Activated naive CD8-positive, alpha-beta T cell (primary cell): ENCODE data around the gene EIPR1.

Experiments used
- H3K27ac Mint-ChIP-seq: one replicate; pipeline ENCODE4 v1.8.0; 2021; ENCODE audit warnings: mixed read lengths
- H3K27me3 Mint-ChIP-seq: one replicate; pipeline ENCODE4 v1.8.0; 2021; ENCODE audit warnings: mixed read lengths
- H3K36me3 Mint-ChIP-seq: one replicate; pipeline ENCODE4 v1.8.0; 2021; ENCODE audit warnings: mixed read lengths
- H3K4me1 Mint-ChIP-seq: one replicate; pipeline ENCODE4 v1.8.0; 2021; ENCODE audit warnings: low read depth, mixed read lengths
- H3K4me3 Mint-ChIP-seq: one replicate; pipeline ENCODE4 v1.8.0; 2021; ENCODE audit warnings: mild to moderate bottlenecking, mixed read lengths
- H3K9me3 Mint-ChIP-seq: one replicate; pipeline ENCODE4 v1.8.0; 2021; ENCODE audit warnings: low read depth, mixed read lengths

The EIPR1 gene

DNA sequence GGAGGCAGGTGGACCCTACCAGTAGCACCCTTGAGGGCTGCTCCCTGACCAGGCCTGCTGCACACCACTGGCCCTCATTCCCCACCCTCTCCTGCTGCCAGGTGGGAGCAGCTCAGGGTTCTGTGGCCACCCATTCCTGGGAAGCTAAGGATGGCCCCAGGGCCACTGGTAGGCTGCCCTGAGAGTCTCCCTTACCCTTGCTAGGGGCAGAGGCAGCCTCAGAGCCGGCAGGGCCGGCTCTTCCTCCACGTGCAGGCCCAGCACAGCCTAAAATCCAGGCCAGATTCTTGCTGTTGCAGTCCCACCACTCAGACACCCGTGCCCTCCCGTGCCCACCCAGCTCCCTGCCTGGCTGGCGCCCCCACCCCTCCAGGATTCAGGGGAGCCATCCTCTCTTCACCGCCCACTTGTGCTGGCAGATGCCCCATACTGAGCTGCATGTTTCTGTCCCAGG, 199.0 kb downstream of the EIPR1 start:
- Mint-ChIP-seq H3K36me3 (peaks cover 3% of the 10 kb centered on the region), H3K4me1 (no peaks in the 10 kb centered on the region), H3K4me3 (no peak overlapping the region), H3K27me3 (no peaks in the 10 kb centered on the region), H3K27ac (no peak overlapping the region), H3K9me3 (no peaks in the 10 kb centered on the region)

DNA sequence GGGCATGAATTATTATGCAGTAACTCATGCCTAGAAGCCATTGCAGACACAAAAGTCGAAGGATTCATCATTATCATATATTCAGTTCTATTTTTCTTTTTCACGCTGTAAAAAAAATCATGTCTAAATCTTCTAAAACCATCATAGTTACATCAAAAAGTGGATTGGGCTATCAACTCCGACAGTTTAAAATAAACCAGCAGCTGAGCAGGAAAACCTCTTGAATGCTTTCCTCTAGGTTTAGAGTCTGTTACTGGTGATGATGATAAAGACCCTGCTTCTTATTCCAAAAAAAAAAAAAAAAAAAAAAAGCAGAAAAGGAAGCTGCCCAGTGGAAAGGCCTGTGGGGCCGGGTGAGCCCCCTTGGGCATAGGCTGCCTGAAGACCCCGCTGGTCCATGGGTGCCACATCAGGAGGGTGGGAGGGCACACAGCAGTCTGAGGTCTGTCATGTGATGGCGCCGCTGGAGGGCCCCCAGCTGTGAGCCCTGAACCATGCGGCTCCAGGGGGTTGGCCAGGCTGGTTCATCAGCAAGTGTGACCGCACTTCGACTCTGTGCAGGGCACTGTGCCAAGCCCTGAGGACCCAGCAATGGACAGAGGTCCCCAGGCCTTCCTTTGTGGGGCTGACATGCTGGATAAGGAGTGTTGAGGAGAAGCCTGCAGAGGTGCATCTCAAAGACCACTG, 199.6 kb downstream of the EIPR1 start:
- peaks cover 7% of the 10 kb centered on the region for H3K36me3 Mint-ChIP-seq
- no peaks in the 10 kb centered on the region for H3K27me3 Mint-ChIP-seq
- H3K9me3 Mint-ChIP-seq = no peaks in the 10 kb centered on the region
- no peak overlapping the region for H3K4me3 Mint-ChIP-seq
- H3K27ac Mint-ChIP-seq = no peak overlapping the region
- no peaks in the 10 kb centered on the region for H3K4me1 Mint-ChIP-seq

DNA sequence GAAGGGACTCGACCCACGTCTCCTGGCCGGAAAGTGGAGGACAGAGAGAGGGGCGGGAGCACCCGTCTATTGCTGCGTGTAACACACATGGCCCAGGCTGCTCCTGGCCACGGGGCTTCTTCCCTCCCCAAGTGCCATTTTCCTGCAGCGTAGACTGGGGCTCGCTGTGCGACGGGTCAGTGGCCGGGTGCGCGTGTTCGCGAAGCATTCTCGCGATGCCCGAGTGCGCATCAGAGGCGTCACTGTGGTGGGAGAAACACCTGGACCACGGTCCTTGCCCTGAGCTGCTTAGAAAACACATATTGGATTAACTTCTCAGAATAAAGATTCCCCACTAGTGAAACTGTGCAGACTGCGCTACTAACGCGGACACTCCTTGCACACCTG, 200.8 kb downstream of the EIPR1 start:
- Mint-ChIP-seq H3K9me3 (no peaks in the 10 kb centered on the region), H3K4me3 (no peak overlapping the region), H3K4me1 (no peaks in the 10 kb centered on the region), H3K27ac (no peak overlapping the region), H3K27me3 (no peaks in the 10 kb centered on the region), H3K36me3 (peaks cover 7% of the 10 kb centered on the region)

- no peaks in the 10 kb centered on the region for H3K4me1 Mint-ChIP-seq
- peaks cover 12% of the 10 kb centered on the region for H3K36me3 Mint-ChIP-seq
- no peak overlapping the region for H3K27ac Mint-ChIP-seq
- no peaks in the 10 kb centered on the region for H3K9me3 Mint-ChIP-seq
- H3K27me3 Mint-ChIP-seq = no peaks in the 10 kb centered on the region
- no peak overlapping the region for H3K4me3 Mint-ChIP-seq
Observed at GRCh38 chr2:3176071-3176868, 201.3 kb downstream of the EIPR1 start.

DNA sequence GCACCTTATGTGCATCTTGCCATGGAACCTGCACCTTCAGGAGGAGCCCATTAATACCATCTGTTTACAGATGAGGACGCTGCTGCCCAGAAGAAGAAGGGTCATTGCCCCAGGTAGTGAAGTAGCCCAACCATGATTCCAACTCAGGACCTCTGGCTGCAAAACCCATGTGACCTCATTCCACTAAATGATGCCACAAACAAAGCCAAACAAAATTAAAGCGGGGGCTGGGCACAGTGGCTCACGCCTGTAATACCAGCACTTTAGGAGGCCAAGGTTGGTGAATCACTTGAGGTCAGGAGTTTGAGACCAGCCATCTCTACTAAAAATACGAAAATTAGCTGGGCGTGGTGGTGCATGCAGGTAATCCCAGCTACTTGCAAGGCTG, 202.1 kb downstream of the EIPR1 start:
- peaks cover 13% of the 10 kb centered on the region for H3K36me3 Mint-ChIP-seq
- no peaks in the 10 kb centered on the region for H3K4me1 Mint-ChIP-seq
- H3K9me3 Mint-ChIP-seq = no peaks in the 10 kb centered on the region
- H3K27ac Mint-ChIP-seq = no peak overlapping the region
- H3K27me3 Mint-ChIP-seq = no peaks in the 10 kb centered on the region
- H3K4me3 Mint-ChIP-seq = no peak overlapping the region

DNA sequence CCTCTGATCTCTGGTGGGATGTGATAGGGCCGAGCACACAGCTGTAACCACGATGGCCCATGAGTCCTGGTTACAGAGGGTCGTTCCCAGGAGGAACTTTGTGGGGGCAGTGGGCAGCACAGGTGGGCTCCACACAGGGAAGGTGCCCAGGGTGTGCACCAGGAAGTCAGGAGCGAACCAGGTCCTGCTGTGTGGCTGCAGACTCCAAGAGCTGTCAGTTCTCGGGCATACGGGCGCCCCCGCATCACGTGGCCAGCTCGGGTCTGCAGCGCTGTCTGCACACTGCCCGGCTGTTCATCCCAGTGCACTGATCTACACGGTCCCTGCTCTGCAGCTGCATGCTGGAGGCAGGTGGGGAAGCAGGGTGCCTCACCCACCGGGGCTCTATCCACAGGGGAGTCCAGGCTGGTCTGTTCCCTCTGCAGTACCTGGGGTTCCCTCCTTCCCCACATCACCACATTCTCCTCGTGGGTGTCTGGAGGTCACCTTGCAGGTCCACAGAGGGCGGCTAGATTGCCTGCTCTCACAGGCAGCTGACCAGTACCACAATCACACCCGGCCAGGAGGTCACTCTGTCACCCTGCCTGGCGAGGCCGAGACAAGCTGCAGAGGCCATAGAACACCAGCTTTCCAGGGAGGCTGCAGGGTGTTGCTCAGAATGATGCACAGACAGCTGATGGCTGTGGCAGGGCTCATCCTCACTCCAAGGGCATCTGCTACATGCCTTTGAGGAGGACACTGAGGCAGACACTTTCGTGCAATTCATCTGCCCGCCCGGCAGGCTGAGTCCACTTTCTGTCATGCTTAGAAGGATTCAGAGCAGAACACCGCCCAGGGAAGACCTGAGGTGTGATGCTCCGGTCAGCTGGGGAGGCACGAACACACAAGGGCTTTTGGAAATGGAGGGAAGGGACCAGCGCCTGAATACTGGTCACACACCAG, 202.7 kb downstream of the EIPR1 start:
- Mint-ChIP-seq H3K36me3 (peaks cover 13% of the 10 kb centered on the region), H3K4me3 (no peak overlapping the region), H3K27me3 (no peaks in the 10 kb centered on the region), H3K4me1 (no peaks in the 10 kb centered on the region), H3K9me3 (no peaks in the 10 kb centered on the region), H3K27ac (no peak overlapping the region)

DNA sequence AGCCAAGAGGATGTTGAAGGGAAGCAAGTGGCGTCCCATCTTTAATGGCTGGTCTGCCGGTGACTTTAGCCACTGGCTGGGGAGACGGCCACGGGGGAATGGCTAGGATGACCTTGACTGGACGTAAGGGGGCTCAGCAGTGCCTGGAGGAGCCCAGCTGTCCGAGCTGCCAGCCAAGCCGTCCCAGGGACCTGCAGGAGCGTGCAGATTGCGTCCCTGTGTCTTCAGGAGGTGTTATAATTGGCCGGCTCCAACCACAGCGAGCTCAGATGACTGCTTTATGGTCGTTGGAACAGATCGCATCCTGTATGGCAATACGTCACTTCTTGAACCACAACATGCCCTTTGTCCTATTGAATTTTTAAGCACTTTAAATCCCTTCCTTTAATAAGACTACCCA, 204.6 kb downstream of the EIPR1 start:
- H3K4me1 Mint-ChIP-seq = no peaks in the 10 kb centered on the region
- H3K9me3 Mint-ChIP-seq = no peaks in the 10 kb centered on the region
- peaks cover 16% of the 10 kb centered on the region for H3K36me3 Mint-ChIP-seq
- no peak overlapping the region for H3K4me3 Mint-ChIP-seq
- no peak overlapping the region for H3K27ac Mint-ChIP-seq
- no peaks in the 10 kb centered on the region for H3K27me3 Mint-ChIP-seq

- Mint-ChIP-seq H3K9me3 (no peaks in the 10 kb centered on the region), H3K27me3 (no peaks in the 10 kb centered on the region), H3K36me3 (peaks cover 16% of the 10 kb centered on the region), H3K4me3 (no peak overlapping the region), H3K27ac (no peak overlapping the region), H3K4me1 (no peaks in the 10 kb centered on the region)
Observed at GRCh38 chr2:3172265-3172935, 205.2 kb downstream of the EIPR1 start.

DNA sequence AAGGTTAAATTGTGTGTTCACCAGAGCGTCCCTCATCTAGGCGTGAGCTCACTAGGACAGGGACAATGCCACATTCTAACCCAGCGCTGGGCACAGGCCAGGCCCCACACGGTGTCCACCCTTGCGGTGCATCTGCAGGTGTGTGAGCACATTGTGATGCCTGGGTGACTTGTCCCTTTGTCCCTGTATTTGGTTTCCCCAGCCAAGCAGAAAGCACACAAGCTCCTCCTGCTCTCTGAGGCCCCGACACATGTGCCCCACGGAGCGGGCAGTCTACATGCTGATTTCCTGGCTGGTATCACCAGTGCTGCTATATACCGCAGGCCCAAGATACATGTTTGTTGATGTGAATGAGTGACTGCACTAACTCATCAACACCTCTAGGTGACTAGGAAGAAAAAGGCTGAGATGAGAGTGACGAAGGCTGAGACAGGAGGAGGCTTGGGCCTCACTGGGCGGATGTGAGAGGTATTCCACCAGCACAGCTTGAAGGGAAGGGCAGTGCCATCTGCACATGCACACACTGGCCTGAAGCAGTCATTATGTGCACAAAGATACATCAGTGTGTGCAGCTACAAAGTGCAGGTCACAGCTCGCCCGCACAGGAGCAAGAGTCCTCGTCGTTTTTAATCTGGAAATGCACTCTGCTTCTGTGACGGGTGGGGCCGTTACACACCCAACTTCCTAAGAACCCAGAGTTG, 205.9 kb downstream of the EIPR1 start:
- Mint-ChIP-seq H3K27me3 (no peaks in the 10 kb centered on the region), H3K4me1 (no peaks in the 10 kb centered on the region), H3K36me3 (peaks cover 16% of the 10 kb centered on the region), H3K27ac (no peak overlapping the region), H3K4me3 (no peak overlapping the region), H3K9me3 (no peaks in the 10 kb centered on the region)

DNA sequence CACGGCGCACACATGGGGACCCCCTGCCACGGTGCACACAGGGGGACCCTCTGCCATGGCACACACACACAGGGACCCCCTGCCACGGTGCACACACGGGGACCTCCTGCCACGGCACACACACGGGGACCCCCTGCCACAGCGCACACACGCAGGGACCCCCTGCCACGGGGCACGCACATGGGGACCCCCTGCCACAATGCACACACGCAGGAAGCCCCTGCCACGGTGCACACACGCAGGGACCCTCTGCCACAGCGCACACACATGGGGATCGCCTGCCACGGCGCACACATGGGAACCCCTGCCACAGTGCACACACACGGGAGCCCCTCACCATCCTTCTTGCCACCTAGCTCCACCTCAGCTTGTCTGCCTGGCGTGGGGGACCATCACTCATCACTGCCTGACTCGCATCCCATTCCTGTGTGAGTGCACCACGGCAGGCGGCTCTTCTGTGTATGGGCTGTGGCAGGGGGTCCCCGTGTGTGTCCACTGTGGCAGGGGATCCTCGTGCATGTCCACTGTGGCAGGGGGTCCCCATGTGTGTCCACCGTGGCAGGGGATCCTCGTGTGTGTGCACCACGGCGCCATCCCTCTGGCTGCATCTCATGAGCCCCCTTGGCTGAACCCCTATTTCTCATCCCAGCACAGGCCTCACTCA, 206.7 kb downstream of the EIPR1 start:
- Mint-ChIP-seq H3K27ac (no peak overlapping the region), H3K4me3 (no peak overlapping the region), H3K36me3 (peaks cover 16% of the 10 kb centered on the region), H3K4me1 (no peaks in the 10 kb centered on the region), H3K9me3 (no peaks in the 10 kb centered on the region), H3K27me3 (no peaks in the 10 kb centered on the region)

DNA sequence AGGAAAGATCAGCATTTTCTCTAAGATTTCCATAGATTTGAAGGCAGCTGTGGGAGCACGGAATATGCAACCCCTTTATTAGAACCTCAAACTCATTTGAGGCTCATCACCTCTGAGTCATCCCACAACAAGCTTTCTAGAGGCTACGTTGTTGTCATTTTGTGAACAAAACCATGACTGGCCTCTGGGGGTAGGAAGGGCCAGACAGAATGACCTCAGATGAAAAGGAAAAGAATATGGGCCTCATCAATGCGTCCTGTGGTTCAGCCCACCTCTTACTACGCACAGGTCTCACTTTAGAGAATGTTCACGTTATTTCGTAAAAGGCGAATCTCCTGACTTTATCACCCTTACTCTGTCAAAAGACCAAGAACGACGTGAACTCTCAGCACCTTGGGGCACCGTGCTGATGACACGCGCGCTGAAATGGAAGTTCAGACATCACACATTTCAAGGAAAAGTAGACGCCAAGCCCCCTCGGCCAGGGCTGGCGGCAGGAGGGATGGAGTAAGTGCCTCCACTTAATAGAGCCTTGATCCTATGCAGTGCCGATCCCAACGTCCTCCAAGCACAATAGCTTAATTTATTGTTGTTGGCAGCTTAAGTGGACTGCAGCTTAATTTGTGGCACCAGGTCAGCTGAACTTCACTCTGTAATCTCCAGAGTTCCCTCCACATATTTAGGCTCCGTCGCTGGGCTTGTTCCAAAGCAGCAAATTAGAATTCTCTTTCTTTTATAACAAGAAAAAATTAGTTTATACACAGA, 208.3 kb downstream of the EIPR1 start:
- H3K27me3 Mint-ChIP-seq = no peaks in the 10 kb centered on the region

DNA sequence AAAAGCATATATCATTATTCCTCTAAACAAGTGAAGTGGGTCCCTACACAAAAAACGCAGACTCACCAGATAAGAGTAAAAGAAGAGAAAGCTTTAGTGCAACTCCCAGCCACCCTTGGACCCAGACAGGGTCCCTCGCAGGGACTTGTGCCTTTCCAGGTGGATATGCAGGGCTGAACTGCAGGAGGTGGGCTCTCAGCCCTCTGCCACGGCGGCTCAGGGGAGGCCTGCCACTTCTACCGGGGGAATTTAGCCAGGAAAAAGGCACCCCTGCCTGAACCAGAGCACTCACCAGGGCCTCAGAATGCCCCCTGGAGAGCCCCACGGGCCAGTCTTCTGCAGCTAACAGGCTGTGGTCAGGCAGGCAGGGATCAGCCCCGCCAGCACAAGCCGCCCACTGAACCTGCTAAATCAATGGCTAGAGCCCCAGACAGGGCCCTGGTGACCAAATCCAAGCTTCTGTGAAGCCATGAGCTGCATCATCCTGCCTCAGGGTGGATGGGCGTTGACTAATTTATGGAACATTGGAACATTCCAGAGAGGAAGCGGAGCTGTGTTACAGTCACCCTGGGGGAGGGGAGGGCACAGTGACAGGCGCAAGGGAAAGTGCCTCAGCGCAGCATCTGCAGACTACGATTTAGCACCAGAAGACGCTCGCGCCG, 209.3 kb downstream of the EIPR1 start:
- Mint-ChIP-seq H3K4me3 (no peak overlapping the region), H3K4me1 (no peaks in the 10 kb centered on the region), H3K27ac (no peak overlapping the region), H3K9me3 (peaks cover 5% of the 10 kb centered on the region), H3K36me3 (peaks cover 20% of the 10 kb centered on the region), H3K27me3 (no peaks in the 10 kb centered on the region)

More for the DNA sequence above, 208.3 kb downstream of the EIPR1 start:
- Mint-ChIP-seq H3K4me1 (no peaks in the 10 kb centered on the region), H3K9me3 (peaks cover 4% of the 10 kb centered on the region), H3K36me3 (peaks cover 22% of the 10 kb centered on the region), H3K4me3 (no peak overlapping the region), H3K27ac (no peak overlapping the region)

DNA sequence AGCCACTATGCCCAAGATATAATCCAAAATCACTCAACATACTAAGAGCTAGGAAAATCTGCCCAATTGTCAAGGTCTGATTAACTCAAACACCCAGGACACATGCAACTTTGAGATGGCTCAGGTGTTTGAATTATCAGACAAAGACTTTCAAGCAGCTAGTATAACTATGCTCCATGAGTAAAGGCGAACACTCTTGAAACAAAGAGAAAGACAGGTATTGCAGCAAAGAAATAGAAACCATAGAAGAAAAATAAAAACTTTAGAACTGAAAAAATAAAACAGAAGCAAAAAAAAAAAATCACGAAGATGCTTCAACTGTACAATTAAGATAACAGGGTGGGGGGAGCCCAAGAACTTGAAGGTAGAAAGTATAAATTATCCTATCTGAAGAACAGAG, 214.2 kb downstream of the EIPR1 start:
- Mint-ChIP-seq H3K4me3 (no peak overlapping the region), H3K36me3 (peaks cover 23% of the 10 kb centered on the region), H3K27ac (no peak overlapping the region), H3K4me1 (no peaks in the 10 kb centered on the region), H3K27me3 (no peaks in the 10 kb centered on the region), H3K9me3 (peaks cover 7% of the 10 kb centered on the region)
